ENCODE measurements around the gene CHCHD4. TPM values are rescaled to one million over a fixed set of nuclear protein-coding genes. Genes with fewer than 3 reads are reported as not detected.
A peak's percentile ranks its signal among the peaks of the same experiment; 100 is the strongest.

CHCHD4 gene
- total and polyA plus RNA-seq, 2 of the 13 experiments (the other 11 are each of a cell fraction or from before 2014, with no cell fraction given): 15.8 to 24.1 TPM

DNA sequence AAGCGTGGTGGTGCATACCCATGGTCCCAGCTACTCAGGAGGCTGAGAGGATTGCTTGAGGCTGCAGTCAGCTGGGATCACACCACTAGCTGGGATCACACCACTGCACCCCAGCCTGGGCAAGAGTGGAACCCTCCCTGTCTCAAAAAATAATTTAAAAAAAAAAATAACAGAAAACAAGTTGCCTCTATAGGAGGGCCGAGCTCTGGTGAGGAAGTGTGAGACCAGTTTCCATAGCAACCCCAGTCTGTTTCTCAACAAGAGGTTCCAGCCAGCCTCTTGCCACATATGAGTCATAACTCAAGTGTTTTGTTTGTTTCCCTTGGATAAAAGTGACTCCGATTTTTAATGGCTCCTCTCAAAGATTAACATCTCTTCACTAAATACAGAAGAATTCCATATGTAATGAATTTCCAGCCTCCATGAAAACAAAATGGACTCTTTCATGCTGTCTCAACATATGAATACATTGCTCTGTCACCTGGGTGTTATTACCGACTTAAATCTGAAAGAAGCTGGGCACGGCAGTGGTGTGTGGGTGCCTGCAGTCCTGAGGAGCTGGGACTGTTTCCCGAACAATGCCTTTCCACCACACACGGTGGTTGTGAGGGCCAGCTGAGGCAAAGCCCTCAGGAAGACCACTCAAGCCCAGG, 19.9 kb upstream of the CHCHD4 start (continued):
- peak; percentile 92 for TF ChIP-seq FOSL2 (CRISPR knock-in tag; IDR thresholded peaks at IDR 0.05)
- TF ChIP-seq SMAD3 (CRISPR knock-in tag; IDR thresholded peaks at IDR 0.05): no peak
- no peak for TF ChIP-seq ZNF333 (CRISPR knock-in tag; IDR thresholded peaks at IDR 0.05; ENCODE audit: borderline replicate concordance)
- peak; percentile 15; the same call in 1 of the 2 replicates for TF ChIP-seq ATF7 (IDR thresholded peaks at IDR 0.05)
- TF ChIP-seq ATF7 (CRISPR knock-in tag; IDR thresholded peaks at IDR 0.05): no peak
- TF ChIP-seq RARG (CRISPR knock-in tag; IDR thresholded peaks at IDR 0.05; ENCODE audit: low read depth): no peak
- no peak for TF ChIP-seq MXD1 (CRISPR knock-in tag; IDR thresholded peaks at IDR 0.05)

DNA sequence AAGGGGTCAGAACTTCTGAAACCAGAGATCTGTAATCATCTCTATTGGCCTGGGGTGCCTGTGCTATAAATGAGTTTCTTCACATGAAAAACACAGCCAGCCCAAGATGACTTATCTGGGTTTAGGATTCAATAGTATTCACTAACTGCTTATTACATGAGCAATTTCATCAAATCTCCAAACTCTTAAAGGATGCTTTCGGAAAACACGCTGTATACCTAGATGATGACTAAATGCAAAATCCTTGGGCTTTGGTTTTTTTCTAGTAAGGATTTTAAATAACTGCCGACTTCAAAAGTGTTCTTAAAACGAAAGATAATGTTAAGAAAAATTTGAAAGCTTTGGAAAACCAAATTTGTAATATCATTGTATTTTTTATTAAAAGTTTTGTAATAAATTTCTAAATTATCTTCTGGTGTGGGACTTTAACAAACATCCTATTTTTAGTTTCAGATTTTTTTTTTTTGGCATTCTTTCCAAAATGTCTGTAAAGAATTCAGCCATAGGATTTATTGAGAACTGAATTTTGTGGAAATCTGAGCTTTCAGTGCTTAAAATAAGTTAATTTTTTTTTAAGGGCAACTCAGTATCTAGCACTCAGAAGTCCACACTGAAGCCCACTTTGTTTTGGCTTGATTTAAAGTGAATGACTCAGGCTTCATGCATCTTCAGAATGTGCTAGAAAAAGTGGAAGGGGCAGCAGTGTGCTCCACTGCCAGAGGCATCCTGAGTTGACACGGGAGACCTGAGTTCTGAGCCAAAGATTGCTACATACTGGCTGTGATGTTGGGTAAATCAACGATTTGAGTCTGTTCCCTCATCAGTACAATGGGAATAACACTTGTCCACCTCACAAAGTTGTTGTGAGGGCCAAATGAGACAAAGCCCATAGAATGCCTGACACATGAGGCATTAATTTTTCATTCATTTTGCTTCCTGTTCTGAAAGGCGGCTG, 18.9 kb upstream of the CHCHD4 start:
- no peaks in the 10 kb centered on the region for H3K27me3 ChIP-seq (ENCODE audit: control insufficient read depth in 1 of 2, insufficient read depth in 2 of 2, low read length in 2 of 2)
- H3K9ac ChIP-seq (ENCODE audit: insufficient read depth, low read depth, low read length): peak overlapping the region; percentile 78
- in situ Hi-C loops (cut with HindIII; ENCODE audit: extremely low pct_ligation_motif_present, low pct_unique_long_range_greater_than_20kb) (no loop called here), intact Hi-C loops (cut with micrococcal nuclease; ENCODE audit: unreplicated experiment) (no loop called here)
- H3K4me2 ChIP-seq (ENCODE audit: low read depth, low read length): no peak overlapping the region
- no peak for FAIRE-seq
- CTCF ChIA-PET (ENCODE audit: low intra/inter-chr PET ratio, low total read pairs): interaction anchor here (1.7 kb wide), 1 partner anchor 247 kb away, joined by 3 read pairs; no protein-coding TSS in a partner anchor
- H3K27ac ChIP-seq (ENCODE audit: extremely low read length, insufficient read depth, low read length): peak overlapping the region; percentile 96
- peak; percentile 70 for DNase-seq (ENCODE audit: low spot score)
- ATAC-seq: no peak; the same call in 2 of the 3 replicates
- H3K79me2 ChIP-seq (ENCODE audit: insufficient read depth, low read length): no peaks in the 10 kb centered on the region
- no peak overlapping the region for H3K4me3 ChIP-seq (replicated peaks in 1 of 3; ENCODE audit: insufficient read depth in 1 of 3, low read depth in 2 of 3, low read length in 3 of 3)
- BruUV-seq (replicated peaks): no TSS peak
- peaks cover 17 to 56% of the 10 kb centered on the region in 2 experiments; a peak in 4 of 5 replicates for H3K36me3 ChIP-seq (replicated peaks in 1 of 2; ENCODE audit: control insufficient read depth in 1 of 2, insufficient read depth in 2 of 2, low read length in 2 of 2)
- H2AFZ ChIP-seq (ENCODE audit: low read length): no peak overlapping the region
- no peaks in the 10 kb centered on the region for H3K9me3 ChIP-seq (ENCODE audit: low read length)
- H3K4me1 ChIP-seq (ENCODE audit: insufficient read depth, low read length): peaks cover 20% of the 10 kb centered on the region
- no peaks in the 10 kb centered on the region; the same call in 1 of the 2 replicates for H4K20me1 ChIP-seq (ENCODE audit: insufficient read depth, low read length)
- POLR2A ChIA-PET: interaction anchor here (1.0 to 4.4 kb wide), 4 partner anchors 9 to 35 kb away, joined by 3 to 30 read pairs (median 12); partner anchors contain the start of genes CHCHD4, LSM3, TMEM43 and XPC
- WGBS (ENCODE audit: low lambda C conversion rate): 84% methylated on average over 7 of the region's 7 CpGs
- no peak for TF ChIP-seq ZNF776 (CRISPR knock-in tag; IDR thresholded peaks at IDR 0.05)
- 0 out of 2 replicates have a peak, but pooled peaks have one; percentile 40 for TF ChIP-seq ZBTB33 (CRISPR knock-in tag; IDR thresholded peaks at IDR 0.05)
- TF ChIP-seq NR2F6 (IDR thresholded peaks at IDR 0.05): no peak
- TF ChIP-seq NR2F6 (CRISPR knock-in tag; IDR thresholded peaks at IDR 0.05): no peak
- no peak for TF ChIP-seq MIER3 (CRISPR knock-in tag; IDR thresholded peaks at IDR 0.05; ENCODE audit: borderline replicate concordance)
- peak; percentile 24; the same call in 1 of the 2 replicates for TF ChIP-seq CEBPG (CRISPR knock-in tag; IDR thresholded peaks at IDR 0.05)
- no peak for TF ChIP-seq HMGXB3 (CRISPR knock-in tag; IDR thresholded peaks at IDR 0.05; ENCODE audit: borderline replicate concordance)
- TF ChIP-seq POLR2A (IDR thresholded peaks at IDR 0.05; ENCODE audit: insufficient read depth in 1 of 2, low read depth in 2 of 2, low read length in 2 of 2): no peak
